ENCODE data around the gene RIT1.

DNA sequence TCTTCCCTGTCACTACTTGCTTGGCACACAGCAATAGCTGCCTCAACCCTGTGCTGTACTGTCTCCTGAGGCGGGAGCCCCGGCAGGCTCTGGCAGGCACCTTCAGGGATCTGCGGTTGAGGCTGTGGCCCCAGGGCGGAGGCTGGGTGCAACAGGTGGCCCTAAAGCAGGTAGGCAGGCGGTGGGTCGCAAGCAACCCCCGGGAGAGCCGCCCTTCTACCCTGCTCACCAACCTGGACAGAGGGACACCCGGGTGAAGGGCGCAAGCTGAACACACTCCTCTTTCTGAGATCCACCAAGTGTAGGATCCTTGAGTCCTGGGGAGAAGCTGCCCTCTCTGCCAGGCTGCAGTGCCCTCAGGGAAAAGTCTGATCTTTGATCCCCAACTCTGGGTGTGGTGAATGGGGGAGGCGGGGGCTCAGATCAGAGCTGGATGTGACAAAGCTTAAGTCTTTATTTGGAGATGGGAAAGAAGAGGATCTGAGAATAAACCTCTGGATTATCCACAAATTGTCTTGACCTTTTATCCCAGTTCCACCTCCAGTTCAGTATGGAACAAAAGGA lies 31.5 kb upstream of the RIT1 start:
- TF ChIP-seq, protein P1, sequence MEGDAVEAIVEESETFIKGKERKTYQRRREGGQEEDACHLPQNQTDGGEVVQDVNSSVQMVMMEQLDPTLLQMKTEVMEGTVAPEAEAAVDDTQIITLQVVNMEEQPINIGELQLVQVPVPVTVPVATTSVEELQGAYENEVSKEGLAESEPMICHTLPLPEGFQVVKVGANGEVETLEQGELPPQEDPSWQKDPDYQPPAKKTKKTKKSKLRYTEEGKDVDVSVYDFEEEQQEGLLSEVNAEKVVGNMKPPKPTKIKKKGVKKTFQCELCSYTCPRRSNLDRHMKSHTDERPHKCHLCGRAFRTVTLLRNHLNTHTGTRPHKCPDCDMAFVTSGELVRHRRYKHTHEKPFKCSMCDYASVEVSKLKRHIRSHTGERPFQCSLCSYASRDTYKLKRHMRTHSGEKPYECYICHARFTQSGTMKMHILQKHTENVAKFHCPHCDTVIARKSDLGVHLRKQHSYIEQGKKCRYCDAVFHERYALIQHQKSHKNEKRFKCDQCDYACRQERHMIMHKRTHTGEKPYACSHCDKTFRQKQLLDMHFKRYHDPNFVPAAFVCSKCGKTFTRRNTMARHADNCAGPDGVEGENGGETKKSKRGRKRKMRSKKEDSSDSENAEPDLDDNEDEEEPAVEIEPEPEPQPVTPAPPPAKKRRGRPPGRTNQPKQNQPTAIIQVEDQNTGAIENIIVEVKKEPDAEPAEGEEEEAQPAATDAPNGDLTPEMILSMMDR (IDR thresholded peaks at IDR 0.05 in 4 of 5, conservative IDR thresholded peaks at IDR 0.05 in 1 of 5): no peak
- no peak for TF ChIP-seq POLR2A (IDR thresholded peaks at IDR 0.05)
